HCT116 (cell line): ENCODE measurements around the gene XYLT1. TPM values are rescaled to one million over a fixed set of nuclear protein-coding genes. Genes with fewer than 3 reads are reported as not detected.

Experiments used
- ATAC-seq: fragments of 200-7000 bp; cut with Tn5 transposase; 2 replicates; pipeline ENCODE4 v1.9.1; 2020; ENCODE audit warnings: mild to moderate bottlenecking, moderate library complexity
- BruUV-seq: library from RNA; stranded (reverse); fragments of 400-500 nt; replicated peaks from 2 replicates; lab custom pipeline; 2021; lab: Mats Ljungman, UMichigan
- CTCF ChIA-PET: fragments of 300-600 bp; sonication (Branson Sonifier 250); formaldehyde crosslinking; loops from one replicate; lab custom pipeline; 2021; ENCODE audit warnings: antibody characterized with exemption; lab: Charles Lee
- POLR2A ChIA-PET: fragments of 300-600, 350-600 bp; sonication (Branson Sonifier 250); formaldehyde crosslinking; loops from one replicate; lab custom pipeline; 2021; ENCODE audit warnings: antibody characterized with exemption; lab: Charles Lee
- RAD21 ChIA-PET, 2 experiments: fragments of 300-600 bp; sonication (Branson Sonifier 250); formaldehyde crosslinking; loops; one replicate each; lab custom pipeline; 2023; ENCODE audit warnings: low total read pairs in 2 of 2; ENCODE audit not compliant: uncharacterized antibody in 2 of 2, unreplicated experiment in 2 of 2, low non-redundant PET in 1 of 2; lab: Charles Lee
- DNase-seq: peaks from one replicate; pipeline ENCODE4 v3.0.0-alpha.2; 2010; ENCODE audit warnings: low read depth, low spot score
- H2AFZ ChIP-seq: fragments of 200-600 bp; shearing (Covaris generic), sonication (generic); 2 replicates; pipeline ENCODE4 v1.6.1; 2017; ENCODE audit warnings: low read depth, mixed run types, mixed read lengths, antibody characterized with exemption, low read length; ENCODE audit not compliant: poor library complexity, severe bottlenecking
- H3K27ac ChIP-seq: 2 replicates; pipeline ENCODE4 v1.5.1; 2012; ENCODE audit warnings: low read depth, low read length
- H3K27me3 ChIP-seq: fragments of 200-600 bp; sonication (generic); 2 replicates; pipeline ENCODE4 v1.6.1; 2016; ENCODE audit warnings: mixed run types, low read length, mixed read lengths; ENCODE audit not compliant: insufficient read depth
- H3K36me3 ChIP-seq, 2 experiments: fragments of 200-500 bp in 1 of 2; fragments of 200-600 bp in 1 of 2; sonication (Bioruptor generic) in 1 of 2; sonication (generic) in 1 of 2; 2 replicates each; pipeline versions ENCODE4 v1.5.1 to v1.6.1; 2014 to 2016; ENCODE audit warnings: low read length in 2 of 2, inconsistent platforms in 1 of 2, mixed read lengths in 1 of 2, mixed run types in 1 of 2; ENCODE audit not compliant: insufficient read depth in 2 of 2, control insufficient read depth in 1 of 2
- H3K4me1 ChIP-seq, 2 experiments: fragments of 200-600 bp in 1 of 2; sonication (generic) in 1 of 2; 2 replicates each; pipeline versions ENCODE4 v1.5.1 to v1.6.1; 2012 to 2017; ENCODE audit warnings: low read length in 2 of 2, inconsistent platforms in 1 of 2, mild to moderate bottlenecking in 1 of 2, mixed read lengths in 1 of 2, mixed run types in 1 of 2, moderate library complexity in 1 of 2; ENCODE audit not compliant: insufficient read depth in 2 of 2, control insufficient read depth in 1 of 2
- H3K4me2 ChIP-seq: fragments of 200-600 bp; sonication (generic); 2 replicates; pipeline ENCODE4 v1.6.1; 2017; ENCODE audit warnings: mixed run types, low read length, mixed read lengths
- H3K4me3 ChIP-seq, 2 experiments: fragments of 200-600 bp in 1 of 2; sonication (generic) in 1 of 2; replicated peaks in 1 of 2; 2 replicates each; pipeline ENCODE4 v1.5.1; 2011 to 2016; ENCODE audit warnings: low read length in 2 of 2, control low read depth in 1 of 2, low read depth in 1 of 2, mild to moderate bottlenecking in 1 of 2, mixed read lengths in 1 of 2, mixed run types in 1 of 2
- H3K79me2 ChIP-seq: fragments of 200-600 bp; sonication (generic); 2 replicates; pipeline ENCODE4 v1.6.1; 2017; ENCODE audit warnings: mild to moderate bottlenecking, mixed run types, low read length, moderate library complexity, mixed read lengths; ENCODE audit not compliant: insufficient read depth
- H3K9ac ChIP-seq: fragments of 200-600 bp; sonication (generic); 2 replicates; pipeline ENCODE4 v1.6.1; 2016; ENCODE audit warnings: low read length, mixed read lengths
- H3K9me2 ChIP-seq: fragments of 200-600 bp; sonication (generic), shearing (Covaris generic); 2 replicates; pipeline ENCODE4 v1.6.1; 2017; ENCODE audit warnings: mixed run types, mild to moderate bottlenecking, moderate library complexity; ENCODE audit not compliant: insufficient read depth
- H3K9me3 ChIP-seq, 2 experiments: fragments of 200-500 bp in 1 of 2; fragments of 200-600 bp in 1 of 2; sonication (Bioruptor generic) in 1 of 2; sonication (generic) in 1 of 2; 2 replicates each; pipeline ENCODE4 v1.6.1; 2014 to 2017; ENCODE audit warnings: low read length in 2 of 2, mixed read lengths in 2 of 2, inconsistent platforms in 1 of 2, low read depth in 1 of 2, mild to moderate bottlenecking in 1 of 2, mixed run types in 1 of 2, moderate library complexity in 1 of 2; ENCODE audit not compliant: control insufficient read depth in 1 of 2, insufficient read depth in 1 of 2
- H4K20me1 ChIP-seq: fragments of 200-600 bp; sonication (generic), shearing (Covaris generic); 2 replicates; pipeline ENCODE4 v1.6.1; 2017; ENCODE audit warnings: mixed run types, mild to moderate bottlenecking, moderate library complexity; ENCODE audit not compliant: insufficient read depth
- CEBPB ChIP-seq: IDR thresholded peaks from 2 replicates; pipeline ENCODE4 v1.6.1; 2012; ENCODE audit warnings: low read depth
- CTCF ChIP-seq, 3 experiments: fragments of 200-600 bp in 1 of 3; sonication (generic) in 1 of 3; IDR thresholded peaks in 2 of 3; conservative IDR thresholded peaks in 1 of 3; 2 replicates each; pipeline ENCODE4 v1.5.1; 2012 to 2017; ENCODE audit warnings: low read depth in 2 of 3, low read length in 2 of 3, antibody characterized with exemption in 1 of 3, borderline replicate concordance in 1 of 3, control low read depth in 1 of 3, mild to moderate bottlenecking in 1 of 3, mixed read lengths in 1 of 3, mixed run types in 1 of 3, moderate library complexity in 1 of 3; ENCODE audit not compliant: insufficient read depth in 1 of 3
- ELF1 ChIP-seq: IDR thresholded peaks from 2 replicates; pipeline ENCODE4 v1.6.1; 2012; ENCODE audit warnings: low read depth, borderline replicate concordance
- EZH2 ChIP-seq: fragments of 200-600 bp; sonication (generic); IDR thresholded peaks from 2 replicates; pipeline ENCODE4 v1.6.1; 2017; ENCODE audit warnings: antibody characterized with exemption, mixed run types
- POLR2A ChIP-seq: IDR thresholded peaks from 2 replicates; pipeline ENCODE4 v1.7.0; 2011; ENCODE audit warnings: borderline replicate concordance; ENCODE audit not compliant: insufficient read depth, insufficient read length; ENCODE audit errors: extremely low read depth
- RAD21 ChIP-seq: IDR thresholded peaks from 2 replicates; pipeline ENCODE4 v1.6.1; 2012; ENCODE audit warnings: low read depth, mild to moderate bottlenecking
- TCF7L2 ChIP-seq: IDR thresholded peaks from 2 replicates; pipeline ENCODE4 v1.7.0; 2011; ENCODE audit warnings: borderline replicate concordance, inconsistent platforms; ENCODE audit not compliant: insufficient read depth, insufficient read length; ENCODE audit errors: extremely low read depth
- ZFX ChIP-seq: fragments of 450-650 bp; IDR thresholded peaks from 2 replicates; pipeline ENCODE4 v1.6.1; 2017
- ZNF274 ChIP-seq: fragments of 200-500 bp; sonication (Bioruptor generic); IDR thresholded peaks from 2 replicates; pipeline ENCODE4 v1.6.1; 2014; ENCODE audit warnings: mild to moderate bottlenecking, low read depth, low read length, inconsistent platforms
- intact Hi-C: fragments of 100-400 bp; cut with micrococcal nuclease; formaldehyde crosslinking; loops from 2 replicates; pipeline ENCODE4 v1.10.0; 2022
- total RNA-seq: library from RNA; stranded (reverse); gene quantifications from one replicate; pipeline ENCODE4 v1.2.1, GENCODE V29; 2021; ENCODE audit not compliant: unreplicated experiment
- TF ChIP-seq, protein P1 (sequence below): IDR thresholded peaks from 2 replicates; pipeline ENCODE4 v1.6.1; 2012

XYLT1 gene
- total RNA-seq, 1 experiment from 2014 or later = 4.5 TPM

- TF ChIP-seq CTCF (IDR thresholded peaks at IDR 0.05 in 2 of 3, conservative IDR thresholded peaks at IDR 0.05 in 1 of 3; ENCODE audit: borderline replicate concordance in 1 of 3, insufficient read depth in 1 of 3, low read depth in 2 of 3, low read length in 2 of 3) (no peak), ZNF274 (no peak)
- TF ChIP-seq, protein P1, sequence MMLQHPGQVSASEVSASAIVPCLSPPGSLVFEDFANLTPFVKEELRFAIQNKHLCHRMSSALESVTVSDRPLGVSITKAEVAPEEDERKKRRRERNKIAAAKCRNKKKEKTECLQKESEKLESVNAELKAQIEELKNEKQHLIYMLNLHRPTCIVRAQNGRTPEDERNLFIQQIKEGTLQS = no peak
These were observed 247.8 kb downstream of the XYLT1 start (continued) for GRCh38 chr16:17222871-17223401.

GRCh38 chr16:17219991-17220390 lies 250.8 kb downstream of the XYLT1 start:
- ATAC-seq = no peak
- no TSS peak for BruUV-seq
- no peak overlapping the region for H2AFZ ChIP-seq
- H3K27ac ChIP-seq = no peak overlapping the region
- TF ChIP-seq EZH2 (no peak), TCF7L2 (no peak), ZFX (no peak), RAD21 (no peak), POLR2A (no peak), CEBPB (no peak), ELF1 (no peak)
- TF ChIP-seq, protein P1 = no peak
- TF ChIP-seq, all 23 proteins: peak for 0
- no peak for DNase-seq
- ChIA-PET POLR2A (no interaction called here), RAD21 (no interaction called here), CTCF (no interaction called here)
- Histone ChIP-seq H3K4me1 (no peaks in the 10 kb centered on the region), H3K4me3 (no peak overlapping the region), H3K4me2 (no peak overlapping the region), H3K79me2 (no peaks in the 10 kb centered on the region), H3K27me3 (peaks cover 10% of the 10 kb centered on the region; the same call in 1 of the 2 replicates), H3K9me2 (no peaks in the 10 kb centered on the region), H3K9ac (no peak overlapping the region), H3K9me3 (no peaks in the 10 kb centered on the region), H4K20me1 (no peaks in the 10 kb centered on the region), H3K36me3 (no peaks in the 10 kb centered on the region)
- intact Hi-C loops = loop anchor here (10.0 kb wide), 1 partner anchor 355 kb away; no protein-coding TSS in a partner anchor
